GM13977 (cell line): ENCODE results near the gene TUBB4B.

Experiments
- DNase-seq: peaks from one replicate; pipeline ENCODE4 v3.0.0; 2012; ENCODE audit warnings: low spot score
- in situ Hi-C: fragments of 300-500 bp; cut with MboI; formaldehyde crosslinking; loops from one replicate; pipeline ENCODE4 v1.12.0; 2022; ENCODE audit warnings: low sequenced_read_pairs, low pct_unique_long_range_greater_than_20kb, mixed read lengths, inconsistent platforms; ENCODE audit not compliant: unreplicated experiment
- TF ChIP-seq, protein P1 (sequence below): IDR thresholded peaks from 2 replicates; pipeline ENCODE4 v1.5.1; 2012; ENCODE audit warnings: mild to moderate bottlenecking, control low read depth; ENCODE audit not compliant: insufficient read depth; ENCODE audit errors: extremely low read depth, missing control alignments

The TUBB4B gene

DNA sequence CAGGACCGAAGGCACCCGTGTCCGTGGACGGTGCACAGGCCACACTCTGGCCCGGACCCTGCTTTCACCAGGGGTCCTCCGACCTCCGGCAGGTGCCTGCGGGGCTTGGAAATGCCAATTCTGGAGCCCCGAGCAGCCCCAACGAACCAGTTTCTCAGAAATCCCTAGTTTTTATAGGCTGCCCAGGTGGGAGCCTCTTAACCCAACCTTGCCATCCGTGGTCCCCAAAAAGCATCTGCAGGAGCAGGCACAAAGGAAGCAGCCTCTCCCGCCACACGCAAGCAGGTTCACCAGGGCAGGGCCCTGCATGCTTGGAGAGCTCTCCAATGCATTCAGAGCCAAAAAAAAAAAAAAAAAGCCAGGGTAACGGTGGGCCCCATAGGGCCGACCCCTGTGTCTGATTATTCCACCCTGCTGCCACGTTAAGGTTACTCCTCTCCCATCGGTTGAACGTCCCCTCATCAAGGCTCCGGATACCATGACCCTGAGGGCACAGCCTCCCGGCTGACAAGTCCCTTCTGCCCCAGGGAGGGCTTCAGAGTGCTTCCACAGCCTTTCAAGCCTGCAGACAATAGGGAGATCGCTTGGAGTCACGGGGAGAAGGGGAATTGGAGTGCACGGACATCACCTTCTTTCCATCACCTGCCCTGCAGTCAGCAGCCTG, 39.8 kb upstream of the TUBB4B start:
- DNase-seq = no peak
- in situ Hi-C loops = no loop called here
- TF ChIP-seq, protein P1, sequence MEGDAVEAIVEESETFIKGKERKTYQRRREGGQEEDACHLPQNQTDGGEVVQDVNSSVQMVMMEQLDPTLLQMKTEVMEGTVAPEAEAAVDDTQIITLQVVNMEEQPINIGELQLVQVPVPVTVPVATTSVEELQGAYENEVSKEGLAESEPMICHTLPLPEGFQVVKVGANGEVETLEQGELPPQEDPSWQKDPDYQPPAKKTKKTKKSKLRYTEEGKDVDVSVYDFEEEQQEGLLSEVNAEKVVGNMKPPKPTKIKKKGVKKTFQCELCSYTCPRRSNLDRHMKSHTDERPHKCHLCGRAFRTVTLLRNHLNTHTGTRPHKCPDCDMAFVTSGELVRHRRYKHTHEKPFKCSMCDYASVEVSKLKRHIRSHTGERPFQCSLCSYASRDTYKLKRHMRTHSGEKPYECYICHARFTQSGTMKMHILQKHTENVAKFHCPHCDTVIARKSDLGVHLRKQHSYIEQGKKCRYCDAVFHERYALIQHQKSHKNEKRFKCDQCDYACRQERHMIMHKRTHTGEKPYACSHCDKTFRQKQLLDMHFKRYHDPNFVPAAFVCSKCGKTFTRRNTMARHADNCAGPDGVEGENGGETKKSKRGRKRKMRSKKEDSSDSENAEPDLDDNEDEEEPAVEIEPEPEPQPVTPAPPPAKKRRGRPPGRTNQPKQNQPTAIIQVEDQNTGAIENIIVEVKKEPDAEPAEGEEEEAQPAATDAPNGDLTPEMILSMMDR = no peak

DNA sequence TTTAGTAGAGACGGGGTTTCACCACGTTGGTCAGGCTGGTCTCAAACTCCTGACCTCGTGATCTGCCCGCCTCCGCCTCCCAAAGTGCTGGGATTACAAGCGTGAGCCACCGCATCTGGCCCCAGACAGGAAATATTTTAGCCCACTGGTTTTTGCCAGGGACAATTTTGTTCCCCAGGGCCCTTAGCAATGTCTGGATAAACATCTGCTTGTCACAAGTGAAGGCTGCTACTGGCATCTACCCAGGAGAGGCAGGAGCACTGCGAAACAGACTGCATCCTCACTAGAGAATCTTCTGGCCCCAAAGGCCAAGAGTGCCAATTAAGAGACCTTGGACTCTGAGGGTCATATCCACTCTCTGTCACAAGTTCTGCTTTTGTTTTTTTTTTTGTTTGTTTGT, 38.1 kb upstream of the TUBB4B start:
- TF ChIP-seq, protein P1 = no peak
- in situ Hi-C loops = no loop called here
- no peak for DNase-seq

DNA sequence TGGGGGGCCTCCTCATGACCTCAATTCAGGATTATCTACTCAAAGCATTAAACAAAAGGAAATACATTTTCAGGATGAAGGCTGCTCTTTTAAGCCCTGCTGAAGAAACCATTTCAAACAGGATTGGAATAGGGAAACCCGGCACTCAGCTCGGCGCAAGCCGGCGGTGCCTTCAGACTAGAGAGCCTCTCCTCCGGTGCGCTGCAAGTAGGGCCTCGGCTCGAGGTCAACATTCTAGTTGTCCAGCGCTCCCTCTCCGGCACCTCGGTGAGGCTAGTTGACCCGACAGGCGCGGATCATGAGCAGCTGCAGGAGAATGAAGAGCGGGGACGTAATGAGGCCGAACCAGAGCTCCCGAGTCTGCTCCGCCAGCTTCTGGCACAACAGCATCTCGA, 36.4 kb upstream of the TUBB4B start:
- TF ChIP-seq, protein P1 = no peak
- no peak for DNase-seq
- in situ Hi-C loops = no loop called here

DNA sequence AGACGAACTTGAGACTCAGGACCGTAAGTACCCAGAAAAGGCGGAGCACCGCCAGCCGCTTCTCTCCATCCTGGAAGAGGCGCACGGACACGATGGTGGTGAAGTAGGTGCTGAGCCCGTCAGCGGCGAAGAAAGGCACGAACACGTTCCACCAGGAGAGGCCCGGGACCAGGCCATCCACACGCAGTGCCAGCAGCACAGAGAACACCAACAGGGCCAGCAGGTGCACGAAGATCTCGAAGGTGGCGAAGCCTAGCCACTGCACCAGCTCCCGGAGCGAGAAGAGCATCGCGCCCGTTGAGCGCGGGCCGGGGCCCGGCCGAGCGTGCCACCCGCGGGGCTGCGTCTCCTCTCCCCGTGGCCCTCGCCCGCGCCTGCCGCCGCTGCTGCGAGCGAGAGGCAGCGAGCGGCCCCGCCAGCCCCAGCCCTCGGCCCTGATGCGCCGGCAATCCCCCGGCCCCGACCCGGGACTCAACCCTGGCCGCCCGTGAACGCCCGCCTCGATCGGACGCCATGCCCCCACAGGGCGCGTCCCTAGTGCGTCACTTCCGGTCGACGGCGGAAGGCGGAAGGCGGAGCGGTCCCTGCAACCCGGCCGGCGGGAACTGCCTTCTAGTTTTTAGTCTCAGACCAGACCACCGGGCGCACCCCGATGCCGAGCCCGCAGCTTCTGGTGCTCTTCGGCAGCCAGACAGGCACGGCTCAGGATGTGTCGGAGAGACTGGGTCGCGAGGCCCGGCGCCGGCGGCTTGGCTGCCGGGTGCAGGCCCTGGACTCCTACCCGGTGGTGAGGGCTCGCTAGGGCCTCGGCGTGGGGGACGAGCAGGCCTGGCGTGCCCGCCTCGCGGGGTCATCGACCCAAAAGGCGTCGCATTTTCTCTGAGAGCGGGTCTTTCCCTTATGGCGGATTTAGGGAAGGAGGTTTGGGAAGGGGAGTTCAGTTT, 35.7 kb upstream of the TUBB4B start, which contains the start of the genes NDOR1 and TMEM203:
Gene NDOR1 (plus strand): TSS at position 575 of the 944 bp plus-strand sequence. CDS start 78 bp downstream, at position 653.
Gene TMEM203 (minus strand): TSS at position 523 of the 944 bp plus-strand sequence. CDS start 234 bp downstream, at position 289.
- peak; percentile 98 for DNase-seq

DNA sequence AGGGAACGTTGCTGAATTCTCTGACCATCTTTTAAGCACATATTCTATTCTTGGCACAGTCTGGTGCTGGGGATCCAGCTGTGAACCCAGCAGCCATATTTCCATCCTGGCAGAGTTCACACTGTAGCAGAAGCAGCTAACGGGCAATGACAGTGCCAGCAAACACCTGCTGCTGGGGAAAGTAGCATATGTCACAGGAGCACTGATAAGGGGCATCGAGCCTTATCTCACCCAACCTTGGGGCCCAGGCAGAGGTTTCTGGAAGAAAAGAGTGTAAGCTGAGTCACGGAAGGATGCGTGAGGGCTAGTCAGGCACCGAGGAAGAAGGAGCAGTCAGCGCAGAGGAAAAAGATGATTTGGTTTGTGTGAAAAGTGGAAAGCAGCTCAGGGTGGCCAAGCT, 34.5 kb upstream of the TUBB4B start:
- DNase-seq = no peak
- in situ Hi-C loops = no loop called here

More for the DNA sequence above, 35.7 kb upstream of the TUBB4B start, which contains the start of the genes NDOR1 and TMEM203:
- TF ChIP-seq, protein P1 = no peak
- in situ Hi-C loops = no loop called here

DNA sequence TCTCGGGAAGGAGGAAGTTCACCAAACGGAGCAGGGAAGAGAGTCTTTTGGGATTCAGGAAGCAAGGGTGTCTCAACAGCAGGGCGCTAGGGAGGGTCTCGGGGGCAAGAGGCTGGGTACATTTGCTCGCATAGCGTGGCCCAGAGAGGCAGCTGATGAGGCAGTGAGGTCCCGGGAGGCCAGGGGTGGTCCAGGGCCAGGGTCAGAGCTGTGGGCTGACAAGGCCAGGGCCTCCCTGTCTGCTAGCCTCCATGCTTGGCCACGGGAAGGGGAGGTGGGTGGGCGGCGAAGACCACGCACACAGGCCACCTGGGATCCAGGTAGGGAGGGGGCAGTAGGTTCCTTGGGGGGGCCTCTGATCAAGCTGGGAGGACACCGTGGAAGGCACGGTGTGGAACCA, 29.6 kb upstream of the TUBB4B start:
- in situ Hi-C loops = no loop called here
- TF ChIP-seq, protein P1 = no peak
- no peak for DNase-seq

More for the DNA sequence above, 34.5 kb upstream of the TUBB4B start:
- TF ChIP-seq, protein P1 = no peak
